ENCODE data around the gene ZNF362.
A peak's percentile ranks its signal among the peaks of the same experiment; 100 is the strongest.
"Not testable (repeated sequence)": the region's sequence is repeated elsewhere in the genome, so short reads cannot be mapped to it uniquely, and the experiment has no call there.

ZNF362 gene

GRCh38 chr1:33256471-33257206 is at the start of gene ZNF362:
ZNF362 (plus strand) TSS chr1:33256492; CDS start chr1:33270575, 14,083 bp downstream.
- peak; percentile 35 to 42 for DNase-seq

DNA sequence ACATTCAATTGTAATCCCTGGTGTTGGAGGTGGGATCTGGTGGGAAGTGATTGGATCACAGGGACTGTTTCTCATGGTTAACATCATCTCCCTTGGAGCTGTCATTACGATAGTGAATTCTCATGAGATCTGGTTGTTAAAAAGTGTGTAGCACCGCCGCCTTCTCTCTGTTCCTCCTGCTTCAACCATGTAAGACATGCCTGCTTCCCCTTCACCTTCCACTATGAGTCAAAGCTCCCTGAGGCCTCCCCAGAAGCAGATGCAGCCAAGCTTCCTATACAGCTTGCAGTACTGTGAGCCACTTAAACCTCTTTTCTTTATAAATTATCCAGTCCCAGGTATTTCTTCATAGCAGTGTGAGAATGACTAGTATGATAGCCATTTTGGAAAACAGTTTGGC is 44.3 kb upstream of the ZNF362 start:
- DNase-seq: no peak

DNA sequence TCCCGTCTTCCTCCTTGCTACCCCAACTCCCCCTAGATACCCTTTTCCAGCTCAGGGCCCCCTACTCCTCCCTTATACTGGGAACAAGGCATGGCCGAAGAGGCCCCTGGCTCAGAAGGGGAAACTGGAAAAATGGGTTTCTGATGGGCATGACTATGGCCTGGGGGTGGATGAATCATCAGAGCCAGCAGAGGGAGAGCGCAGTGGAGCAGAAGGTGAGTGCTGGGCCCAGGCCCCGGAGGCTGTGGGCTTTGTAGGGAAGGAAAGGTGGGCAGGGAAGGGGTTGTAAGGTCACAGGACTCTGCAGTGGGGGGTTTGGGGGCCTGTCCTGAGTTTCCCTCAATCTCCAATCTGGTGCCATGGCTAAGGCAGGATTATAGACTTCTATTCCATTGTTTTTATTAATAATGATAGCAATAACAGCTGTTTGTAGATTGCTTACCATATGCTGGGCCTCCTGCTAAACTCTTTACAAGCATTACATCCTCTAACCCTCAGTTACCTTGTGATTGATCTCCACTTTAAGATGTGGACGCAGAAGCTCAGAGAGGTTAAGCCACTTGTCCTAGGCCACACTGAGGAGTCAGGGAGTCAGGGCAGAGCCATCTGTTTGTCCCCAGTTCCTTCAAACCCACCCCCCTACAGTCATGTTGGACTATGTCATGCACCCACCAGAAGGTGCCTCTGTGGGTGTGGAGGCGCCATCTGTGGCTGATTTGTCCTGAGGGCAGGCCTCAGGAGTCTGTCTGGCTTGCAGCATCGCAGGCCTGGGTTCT is 36.2 kb upstream of the ZNF362 start:
- no peak for DNase-seq

- no peak for DNase-seq
These were observed 35.5 kb upstream of the ZNF362 start for GRCh38 chr1:33220676-33221384.

GRCh38 chr1:33221385-33221758 is 34.9 kb upstream of the ZNF362 start:
- DNase-seq: no peak

DNA sequence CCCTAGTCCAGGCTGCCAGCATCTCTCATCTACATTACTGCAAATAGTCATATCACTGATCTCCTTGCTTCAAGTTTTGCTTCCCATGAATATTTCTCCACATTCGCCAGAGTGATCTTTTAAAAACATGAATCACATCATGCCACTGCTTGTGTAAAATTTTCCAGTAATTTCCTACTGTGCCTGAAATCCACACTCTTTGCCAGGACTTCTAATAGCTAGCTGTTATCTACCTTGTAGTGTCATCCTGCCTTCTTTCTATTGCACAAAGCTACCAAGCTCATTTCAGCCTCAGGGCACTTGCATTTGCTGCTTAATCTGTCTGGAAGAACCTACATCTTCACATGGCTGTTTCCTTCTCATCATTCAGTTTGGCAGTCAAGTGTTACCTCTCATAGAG is 33.9 kb upstream of the ZNF362 start:
- DNase-seq: no peak

DNA sequence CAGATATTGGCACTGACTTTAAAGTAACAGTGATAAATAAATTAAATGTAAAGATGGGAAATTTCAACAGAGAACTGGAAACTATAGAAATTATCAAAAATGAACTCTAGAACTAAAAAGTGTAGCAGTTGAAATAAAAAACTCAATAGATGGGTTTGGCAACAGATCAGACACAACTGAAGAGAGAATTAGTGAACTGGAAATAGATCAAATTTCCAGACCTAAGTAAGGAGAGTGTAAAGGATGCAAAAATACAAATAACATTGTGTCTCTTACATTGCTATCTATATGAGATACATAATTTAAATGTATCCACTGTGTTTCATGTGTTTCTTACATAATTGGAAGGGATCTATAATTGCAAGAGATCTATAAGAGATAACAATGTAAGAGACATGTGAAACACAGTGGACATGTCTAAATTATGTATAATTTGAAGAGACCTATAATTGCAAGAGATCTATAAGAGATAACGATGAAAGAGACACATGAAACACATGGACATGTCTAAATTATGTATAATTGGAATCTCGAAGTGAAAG is 32.1 kb upstream of the ZNF362 start:
- no peak for DNase-seq

GRCh38 chr1:33225586-33225985 is 30.7 kb upstream of the ZNF362 start:
- no peak for DNase-seq

- no peak for DNase-seq
These were observed 27.3 kb upstream of the ZNF362 start for GRCh38 chr1:33228935-33229487.

DNA sequence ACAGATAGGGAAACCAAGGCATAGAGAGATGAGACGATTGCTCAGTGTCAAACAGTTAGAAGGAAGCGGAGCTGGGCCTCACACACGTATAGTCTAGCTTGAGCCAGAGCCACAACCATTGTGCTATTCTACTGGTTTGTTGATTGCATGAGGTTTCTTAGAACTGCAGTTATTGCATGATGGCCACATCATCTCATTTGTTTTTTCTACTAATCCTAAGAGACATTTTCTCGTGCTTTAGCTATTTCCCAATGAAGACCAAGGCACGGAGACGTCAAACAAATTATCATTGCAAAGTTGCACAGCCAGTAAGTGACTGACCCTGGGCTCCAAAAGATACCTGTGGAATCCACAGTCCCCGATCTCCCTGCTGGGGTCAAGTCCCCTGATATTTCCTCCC is 25.1 kb upstream of the ZNF362 start:
- no peak for DNase-seq

- DNase-seq: no peak
These were observed 23.6 kb upstream of the ZNF362 start for GRCh38 chr1:33232716-33233115.

- DNase-seq: no peak
These were observed 22.2 kb upstream of the ZNF362 start for GRCh38 chr1:33234131-33234530.

- no peak for DNase-seq
These were observed 21.7 kb upstream of the ZNF362 start for GRCh38 chr1:33234588-33234990.

DNA sequence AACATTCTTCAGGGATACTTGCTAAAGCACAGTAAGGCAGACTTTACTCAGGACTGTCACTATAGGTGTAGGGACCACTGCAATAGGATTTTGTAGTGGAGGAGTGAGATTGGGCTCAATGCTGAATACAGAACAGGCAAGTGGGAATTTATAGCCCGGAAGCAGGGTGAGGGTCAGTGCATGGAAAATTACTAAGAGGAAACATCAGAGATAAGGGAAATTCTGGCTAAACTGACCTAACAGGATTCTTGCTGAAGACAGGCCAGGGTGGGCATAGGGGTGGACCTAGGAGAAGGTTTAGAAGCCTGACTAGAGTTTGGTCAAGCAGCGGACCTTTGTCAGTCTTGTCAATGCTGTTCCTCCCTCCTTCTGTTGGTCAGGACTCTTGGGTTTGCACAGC is 20.8 kb upstream of the ZNF362 start:
- DNase-seq: no peak

- no peak for DNase-seq
These were observed 19.8 kb upstream of the ZNF362 start for GRCh38 chr1:33236498-33236897.

GRCh38 chr1:33237579-33237978 is 18.7 kb upstream of the ZNF362 start:
- no peak for DNase-seq

DNA sequence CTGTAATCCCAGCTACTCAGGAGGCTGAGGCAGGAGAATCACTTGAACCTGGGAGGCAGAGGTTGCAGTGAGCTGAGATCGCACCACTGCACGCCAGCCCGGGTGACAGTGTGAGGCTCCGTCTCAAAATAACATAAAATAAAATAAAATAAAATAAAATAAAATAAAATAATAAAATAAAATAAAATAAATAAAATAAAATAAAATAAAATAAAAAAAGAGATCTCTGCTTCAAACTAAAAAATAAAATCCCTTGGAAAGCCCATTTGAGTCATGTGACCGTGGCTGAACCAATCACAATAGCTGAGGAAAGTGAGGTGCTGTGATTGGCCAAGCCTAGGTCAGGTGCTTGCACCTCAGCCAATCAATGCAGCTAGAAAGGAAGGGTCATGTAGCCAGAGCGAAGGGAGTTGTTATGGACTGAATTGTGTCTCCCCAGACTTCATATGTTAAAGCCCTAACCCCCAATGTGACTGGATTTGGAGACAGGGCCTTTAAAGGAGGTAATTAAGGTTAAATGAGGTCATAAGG is 18.0 kb upstream of the ZNF362 start:
- DNase-seq: not testable (repeated sequence)

GRCh38 chr1:33239410-33239809 is 16.9 kb upstream of the ZNF362 start:
- not testable (repeated sequence) for DNase-seq

- DNase-seq: no peak
These were observed 14.4 kb upstream of the ZNF362 start for GRCh38 chr1:33241866-33242265.

DNA sequence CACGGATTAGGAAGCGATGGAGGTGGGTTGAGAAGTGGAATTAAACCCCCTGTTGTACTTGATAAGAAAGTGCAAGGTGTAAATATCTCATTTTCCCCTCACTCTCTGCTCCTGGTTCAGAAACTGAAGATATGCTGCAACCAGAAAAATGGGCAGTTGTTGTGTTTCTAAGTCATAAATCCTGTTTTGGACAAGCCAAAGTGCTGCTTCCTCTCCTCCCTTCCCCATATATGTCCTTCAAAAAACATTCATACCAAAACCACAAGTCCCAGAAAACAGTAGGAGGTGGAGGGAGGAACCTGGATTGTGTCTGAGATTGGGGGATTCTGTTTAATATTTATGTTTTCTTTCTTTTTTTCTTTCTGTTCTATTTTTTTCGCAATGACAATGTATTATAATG is 13.6 kb upstream of the ZNF362 start:
- DNase-seq: no peak

DNA sequence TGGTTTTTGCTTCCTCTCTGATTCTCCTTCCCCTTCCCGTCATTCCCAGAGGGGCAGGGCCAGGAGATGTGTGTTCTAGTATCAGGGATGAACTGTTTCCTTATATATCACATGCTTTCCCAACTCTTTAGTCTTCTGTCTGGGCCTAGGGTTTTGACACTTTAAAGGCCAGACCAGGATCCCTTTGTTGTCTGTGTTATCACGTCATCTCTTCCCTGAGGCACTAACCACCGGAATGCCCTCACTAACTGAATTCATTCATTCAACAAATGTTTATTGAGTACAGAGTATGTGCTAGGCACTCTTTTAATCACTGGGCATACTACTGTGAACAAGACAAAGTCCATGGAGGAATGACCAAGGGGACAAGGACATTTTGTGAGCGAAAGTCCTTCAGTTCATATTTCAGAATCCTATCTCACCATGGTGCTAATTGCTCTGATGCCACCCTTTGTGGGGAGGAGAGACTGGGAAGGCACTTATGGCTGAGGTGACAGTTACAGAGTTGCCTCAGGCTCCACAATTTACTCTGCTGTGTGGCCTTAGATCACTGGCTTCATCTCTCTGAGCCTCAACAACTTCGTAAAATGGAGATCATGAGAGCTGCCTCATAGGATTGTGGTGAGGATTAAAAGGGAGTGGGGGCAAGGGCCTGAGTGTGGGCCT is 12.0 kb upstream of the ZNF362 start:
- DNase-seq: no peak

DNA sequence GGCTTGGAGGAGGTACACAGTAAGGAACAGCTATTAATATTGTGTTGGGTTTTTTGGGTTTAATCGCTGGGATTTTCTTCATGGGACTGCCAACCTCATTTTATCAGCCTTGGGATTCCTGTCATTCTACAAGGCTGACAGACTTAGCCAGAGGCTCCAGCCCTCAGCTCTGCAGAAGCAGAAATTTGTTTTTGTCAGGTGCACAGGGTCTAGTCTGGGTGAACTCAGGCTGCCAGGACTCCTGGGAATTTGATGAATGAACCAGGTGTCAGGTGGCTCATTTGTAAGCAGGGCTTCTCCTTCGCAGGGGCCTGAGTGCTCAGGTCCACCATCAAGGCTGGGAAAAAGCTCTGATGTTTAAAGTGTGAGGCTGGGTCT is 11.5 kb upstream of the ZNF362 start:
- DNase-seq: no peak

Measured in AML-193 (cell line).